NB4 (cell line): ENCODE data around the gene RAD51B.

ENCODE experiments used
- MYC ChIP-seq: IDR thresholded peaks from 2 replicates; pipeline ENCODE4 v1.6.1; 2011; ENCODE audit warnings: low read depth, low read length
- POLR2A ChIP-seq: IDR thresholded peaks from 2 replicates; pipeline ENCODE4 v1.6.1; 2011; ENCODE audit warnings: mild to moderate bottlenecking; ENCODE audit not compliant: insufficient read length; ENCODE audit errors: extremely low read depth
- TF ChIP-seq, protein P1 (sequence below): IDR thresholded peaks from one replicate; pipeline ENCODE4 v1.5.1; 2012; ENCODE audit warnings: low read depth, low read length
- TF ChIP-seq, protein P2 (sequence below): IDR thresholded peaks from 2 replicates; pipeline ENCODE4 v1.6.1; 2011; ENCODE audit warnings: low read depth, low read length

DNA sequence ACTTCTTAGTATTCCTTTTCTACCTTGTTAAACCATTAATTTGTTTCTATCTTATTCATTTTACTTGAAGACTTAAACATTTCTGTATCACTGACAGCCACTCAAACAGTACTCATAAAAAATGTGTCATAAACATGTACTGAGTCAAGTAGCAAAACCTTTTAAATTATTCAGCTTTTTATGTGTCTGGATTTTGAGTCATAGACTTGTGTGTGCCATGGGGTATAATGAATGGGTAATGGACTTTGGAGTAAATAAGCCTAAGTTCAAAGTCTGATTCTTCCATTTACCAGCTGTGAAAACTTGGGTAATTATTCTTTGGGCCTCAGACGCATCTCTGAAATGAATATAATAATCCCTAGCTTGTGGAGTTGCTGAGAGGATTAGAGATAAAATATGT lies 199.0 kb downstream of the RAD51B start:
- TF ChIP-seq, protein P1, sequence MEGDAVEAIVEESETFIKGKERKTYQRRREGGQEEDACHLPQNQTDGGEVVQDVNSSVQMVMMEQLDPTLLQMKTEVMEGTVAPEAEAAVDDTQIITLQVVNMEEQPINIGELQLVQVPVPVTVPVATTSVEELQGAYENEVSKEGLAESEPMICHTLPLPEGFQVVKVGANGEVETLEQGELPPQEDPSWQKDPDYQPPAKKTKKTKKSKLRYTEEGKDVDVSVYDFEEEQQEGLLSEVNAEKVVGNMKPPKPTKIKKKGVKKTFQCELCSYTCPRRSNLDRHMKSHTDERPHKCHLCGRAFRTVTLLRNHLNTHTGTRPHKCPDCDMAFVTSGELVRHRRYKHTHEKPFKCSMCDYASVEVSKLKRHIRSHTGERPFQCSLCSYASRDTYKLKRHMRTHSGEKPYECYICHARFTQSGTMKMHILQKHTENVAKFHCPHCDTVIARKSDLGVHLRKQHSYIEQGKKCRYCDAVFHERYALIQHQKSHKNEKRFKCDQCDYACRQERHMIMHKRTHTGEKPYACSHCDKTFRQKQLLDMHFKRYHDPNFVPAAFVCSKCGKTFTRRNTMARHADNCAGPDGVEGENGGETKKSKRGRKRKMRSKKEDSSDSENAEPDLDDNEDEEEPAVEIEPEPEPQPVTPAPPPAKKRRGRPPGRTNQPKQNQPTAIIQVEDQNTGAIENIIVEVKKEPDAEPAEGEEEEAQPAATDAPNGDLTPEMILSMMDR, result no peak
- TF ChIP-seq, protein P2, sequence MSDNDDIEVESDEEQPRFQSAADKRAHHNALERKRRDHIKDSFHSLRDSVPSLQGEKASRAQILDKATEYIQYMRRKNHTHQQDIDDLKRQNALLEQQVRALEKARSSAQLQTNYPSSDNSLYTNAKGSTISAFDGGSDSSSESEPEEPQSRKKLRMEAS, result no peak
- TF ChIP-seq POLR2A (no peak), MYC (no peak)
